Left ventricle myocardium inferior (tissue), 1 donor: ENCODE measurements around the gene MEIS2. TPM values are rescaled to one million over a fixed set of nuclear protein-coding genes. Genes with fewer than 3 reads are reported as not detected.
A peak's percentile ranks its signal among the peaks of the same experiment; 100 is the strongest.

Experiments
- DNase-seq: peaks from one replicate; pipeline ENCODE4 v3.0.0-alpha.2; 2020
- H3K27ac ChIP-seq: fragments of 200-600 bp; replicated peaks from 2 replicates; pipeline ENCODE4 v1.8.0; 2021
- H3K27me3 ChIP-seq: fragments of 200-600 bp; 2 replicates; pipeline ENCODE4 v1.8.0; 2021; ENCODE audit warnings: low read depth
- H3K36me3 ChIP-seq: fragments of 200-600 bp; 2 replicates; pipeline ENCODE4 v1.8.0; 2021
- H3K4me1 ChIP-seq: fragments of 200-600 bp; 2 replicates; pipeline ENCODE4 v1.8.0; 2021
- H3K4me3 ChIP-seq: fragments of 200-600 bp; 2 replicates; pipeline ENCODE4 v1.8.0; 2021; ENCODE audit warnings: mild to moderate bottlenecking, moderate library complexity
- H3K9me3 ChIP-seq: fragments of 200-600 bp; replicated peaks from 2 replicates; pipeline ENCODE4 v1.8.0; 2021
- intact Hi-C: fragments of 100-400 bp; cut with micrococcal nuclease; formaldehyde crosslinking; loops from one replicate; pipeline ENCODE4 v1.11.0; 2022
- total RNA-seq: library from RNA; stranded (reverse); fragmentation: NEBNext Ultra II Directional; extraction: Animal tissue kit (Norgen Biotek cat#: 25700); gene quantifications from one replicate; pipeline ENCODE4 v1.2.1, GENCODE V29; 2021
- TF ChIP-seq, protein P1 (sequence below): fragments of 200-600 bp; IDR thresholded peaks from 2 replicates; pipeline ENCODE4 v1.8.0; 2021; ENCODE audit warnings: antibody characterized with exemption, mild to moderate bottlenecking, borderline replicate concordance
- donor health status: DM: no; HTN: yes; CAD: no; lungs with severe emphysema.

MEIS2 gene
- total RNA-seq, 1 donor from 2014 or later: 36.0 TPM

DNA sequence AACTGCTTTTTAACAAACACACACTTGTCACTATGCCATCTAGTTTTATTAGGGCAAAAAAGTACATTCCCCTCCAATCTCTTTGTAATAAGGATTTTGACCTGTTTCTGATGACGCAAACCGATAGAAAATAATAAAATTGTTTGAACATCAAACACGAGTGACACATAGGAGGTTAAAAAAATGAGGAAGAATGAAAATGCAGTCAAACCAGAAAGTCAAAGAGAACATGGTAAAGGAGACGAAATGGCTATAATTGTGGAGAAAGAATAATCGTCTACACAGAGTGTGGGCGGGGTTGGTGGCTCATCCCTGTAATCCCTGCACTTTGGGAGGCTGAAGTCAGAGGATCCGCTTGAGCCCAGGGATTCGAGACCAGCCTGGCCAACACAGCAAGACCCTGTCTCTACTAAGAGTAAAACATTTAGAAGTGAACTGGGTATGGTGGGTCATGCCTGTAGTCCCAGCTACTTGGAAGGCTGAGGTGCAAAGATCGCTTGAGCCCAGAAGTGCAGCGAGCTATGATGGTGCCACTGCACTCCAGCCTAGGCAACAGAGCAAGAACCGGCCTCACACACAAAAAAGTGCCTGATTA is 83.2 kb downstream of the MEIS2 start:
- intact Hi-C loops: no loop called here

GRCh38 chr15:37016231-37016630 is 84.1 kb downstream of the MEIS2 start:
- Histone ChIP-seq H3K4me1 (peaks cover 85% of the 10 kb centered on the region), H3K27me3 (no peaks in the 10 kb centered on the region), H3K4me3 (peak overlapping the region; percentile 24), H3K36me3 (no peaks in the 10 kb centered on the region), H3K27ac (peak overlapping the region; percentile 84), H3K9me3 (no peaks in the 10 kb centered on the region)
- no peak for DNase-seq
- intact Hi-C loops: no loop called here
- TF ChIP-seq, protein P1, sequence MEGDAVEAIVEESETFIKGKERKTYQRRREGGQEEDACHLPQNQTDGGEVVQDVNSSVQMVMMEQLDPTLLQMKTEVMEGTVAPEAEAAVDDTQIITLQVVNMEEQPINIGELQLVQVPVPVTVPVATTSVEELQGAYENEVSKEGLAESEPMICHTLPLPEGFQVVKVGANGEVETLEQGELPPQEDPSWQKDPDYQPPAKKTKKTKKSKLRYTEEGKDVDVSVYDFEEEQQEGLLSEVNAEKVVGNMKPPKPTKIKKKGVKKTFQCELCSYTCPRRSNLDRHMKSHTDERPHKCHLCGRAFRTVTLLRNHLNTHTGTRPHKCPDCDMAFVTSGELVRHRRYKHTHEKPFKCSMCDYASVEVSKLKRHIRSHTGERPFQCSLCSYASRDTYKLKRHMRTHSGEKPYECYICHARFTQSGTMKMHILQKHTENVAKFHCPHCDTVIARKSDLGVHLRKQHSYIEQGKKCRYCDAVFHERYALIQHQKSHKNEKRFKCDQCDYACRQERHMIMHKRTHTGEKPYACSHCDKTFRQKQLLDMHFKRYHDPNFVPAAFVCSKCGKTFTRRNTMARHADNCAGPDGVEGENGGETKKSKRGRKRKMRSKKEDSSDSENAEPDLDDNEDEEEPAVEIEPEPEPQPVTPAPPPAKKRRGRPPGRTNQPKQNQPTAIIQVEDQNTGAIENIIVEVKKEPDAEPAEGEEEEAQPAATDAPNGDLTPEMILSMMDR: no peak

More for the DNA sequence above, 83.2 kb downstream of the MEIS2 start:
- no peak for DNase-seq
- Histone ChIP-seq H3K9me3 (no peaks in the 10 kb centered on the region), H3K36me3 (no peaks in the 10 kb centered on the region), H3K4me3 (no peak overlapping the region), H3K4me1 (peaks cover 79% of the 10 kb centered on the region), H3K27ac (peak overlapping the region; percentile 84), H3K27me3 (no peaks in the 10 kb centered on the region)
- TF ChIP-seq, protein P1: no peak

- peak overlapping the region; percentile 24 for H3K4me3 ChIP-seq
These were observed 84.9 kb downstream of the MEIS2 start for GRCh38 chr15:37015451-37015850.

GRCh38 chr15:37015035-37015434 is 85.3 kb downstream of the MEIS2 start:
- no peaks in the 10 kb centered on the region for H3K27me3 ChIP-seq
- no peak for DNase-seq
- H3K36me3 ChIP-seq: no peaks in the 10 kb centered on the region
- H3K4me3 ChIP-seq: peak overlapping the region; percentile 24
- TF ChIP-seq, protein P1: no peak
- peaks cover 80% of the 10 kb centered on the region for H3K4me1 ChIP-seq
- H3K27ac ChIP-seq: peak overlapping the region; percentile 84
- no peaks in the 10 kb centered on the region for H3K9me3 ChIP-seq
- intact Hi-C loops: no loop called here

More at GRCh38 chr15:37015451-37015850, 84.9 kb downstream of the MEIS2 start:
- intact Hi-C loops: no loop called here
- H3K27ac ChIP-seq: peak overlapping the region; percentile 84
- no peaks in the 10 kb centered on the region for H3K9me3 ChIP-seq
- H3K4me1 ChIP-seq: peaks cover 84% of the 10 kb centered on the region
- no peaks in the 10 kb centered on the region for H3K27me3 ChIP-seq
- no peak for DNase-seq
- no peaks in the 10 kb centered on the region for H3K36me3 ChIP-seq
- TF ChIP-seq, protein P1: no peak

GRCh38 chr15:37014566-37014965 is 85.8 kb downstream of the MEIS2 start:
- TF ChIP-seq, protein P1: no peak
- H3K36me3 ChIP-seq: no peaks in the 10 kb centered on the region
- no peak for DNase-seq
- intact Hi-C loops: no loop called here
- H3K9me3 ChIP-seq: no peaks in the 10 kb centered on the region
- H3K4me3 ChIP-seq: peak overlapping the region; percentile 24
- no peaks in the 10 kb centered on the region for H3K27me3 ChIP-seq
- peak overlapping the region; percentile 84 for H3K27ac ChIP-seq
- peaks cover 78% of the 10 kb centered on the region for H3K4me1 ChIP-seq
